ENCODE data around the gene METTL22.

DNA sequence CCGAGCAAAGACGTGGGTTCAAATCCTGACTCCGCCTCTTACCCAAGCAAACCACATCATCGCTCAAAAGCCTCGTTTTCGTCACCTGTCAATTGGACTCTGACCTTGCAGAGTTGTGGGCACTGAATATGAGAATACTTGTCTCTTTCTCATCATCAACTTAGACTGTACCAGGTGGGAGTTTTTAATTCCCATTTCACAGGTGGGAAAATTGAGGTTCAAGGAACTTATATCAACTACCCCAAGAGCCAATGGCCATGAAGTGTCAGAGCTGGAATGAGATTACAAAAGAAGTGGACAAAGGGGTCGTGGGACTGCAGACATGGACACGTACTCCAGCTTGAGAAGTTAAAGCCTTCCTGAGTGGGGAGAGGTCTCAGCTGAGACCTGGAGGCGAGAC lies 41.9 kb upstream of the METTL22 start:
- no peak for TF ChIP-seq JUN (IDR thresholded peaks at IDR 0.05; ENCODE audit: borderline replicate concordance, insufficient read depth, insufficient read length, low read depth)
- TF ChIP-seq EZH2 (IDR thresholded peaks at IDR 0.05; ENCODE audit: borderline replicate concordance, low read depth, low read length, severe bottlenecking), result no peak
- TF ChIP-seq, protein P1, sequence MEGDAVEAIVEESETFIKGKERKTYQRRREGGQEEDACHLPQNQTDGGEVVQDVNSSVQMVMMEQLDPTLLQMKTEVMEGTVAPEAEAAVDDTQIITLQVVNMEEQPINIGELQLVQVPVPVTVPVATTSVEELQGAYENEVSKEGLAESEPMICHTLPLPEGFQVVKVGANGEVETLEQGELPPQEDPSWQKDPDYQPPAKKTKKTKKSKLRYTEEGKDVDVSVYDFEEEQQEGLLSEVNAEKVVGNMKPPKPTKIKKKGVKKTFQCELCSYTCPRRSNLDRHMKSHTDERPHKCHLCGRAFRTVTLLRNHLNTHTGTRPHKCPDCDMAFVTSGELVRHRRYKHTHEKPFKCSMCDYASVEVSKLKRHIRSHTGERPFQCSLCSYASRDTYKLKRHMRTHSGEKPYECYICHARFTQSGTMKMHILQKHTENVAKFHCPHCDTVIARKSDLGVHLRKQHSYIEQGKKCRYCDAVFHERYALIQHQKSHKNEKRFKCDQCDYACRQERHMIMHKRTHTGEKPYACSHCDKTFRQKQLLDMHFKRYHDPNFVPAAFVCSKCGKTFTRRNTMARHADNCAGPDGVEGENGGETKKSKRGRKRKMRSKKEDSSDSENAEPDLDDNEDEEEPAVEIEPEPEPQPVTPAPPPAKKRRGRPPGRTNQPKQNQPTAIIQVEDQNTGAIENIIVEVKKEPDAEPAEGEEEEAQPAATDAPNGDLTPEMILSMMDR (IDR thresholded peaks at IDR 0.05; ENCODE audit: extremely low read depth in 1 of 2, insufficient read depth in 1 of 2, low read depth in 1 of 2, low read length in 2 of 2), result no peak
- TF ChIP-seq, protein P2, sequence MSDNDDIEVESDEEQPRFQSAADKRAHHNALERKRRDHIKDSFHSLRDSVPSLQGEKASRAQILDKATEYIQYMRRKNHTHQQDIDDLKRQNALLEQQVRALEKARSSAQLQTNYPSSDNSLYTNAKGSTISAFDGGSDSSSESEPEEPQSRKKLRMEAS (IDR thresholded peaks at IDR 0.05; ENCODE audit: insufficient read depth, insufficient read length), result no peak
- no peak for TF ChIP-seq POLR2A (IDR thresholded peaks at IDR 0.05; ENCODE audit: low read depth, low read length)
- no peak for TF ChIP-seq POLR2AphosphoS5 (IDR thresholded peaks at IDR 0.05; ENCODE audit: insufficient read depth, low read depth, low read length)
